Measurements from ENCODE around the gene PCDHGB7.
A peak's percentile ranks its signal among the peaks of the same experiment; 100 is the strongest.
"Not testable (repeated sequence)": the region's sequence is repeated elsewhere in the genome, so short reads cannot be mapped to it uniquely, and the experiment has no call there.

Gene PCDHGB7

DNA sequence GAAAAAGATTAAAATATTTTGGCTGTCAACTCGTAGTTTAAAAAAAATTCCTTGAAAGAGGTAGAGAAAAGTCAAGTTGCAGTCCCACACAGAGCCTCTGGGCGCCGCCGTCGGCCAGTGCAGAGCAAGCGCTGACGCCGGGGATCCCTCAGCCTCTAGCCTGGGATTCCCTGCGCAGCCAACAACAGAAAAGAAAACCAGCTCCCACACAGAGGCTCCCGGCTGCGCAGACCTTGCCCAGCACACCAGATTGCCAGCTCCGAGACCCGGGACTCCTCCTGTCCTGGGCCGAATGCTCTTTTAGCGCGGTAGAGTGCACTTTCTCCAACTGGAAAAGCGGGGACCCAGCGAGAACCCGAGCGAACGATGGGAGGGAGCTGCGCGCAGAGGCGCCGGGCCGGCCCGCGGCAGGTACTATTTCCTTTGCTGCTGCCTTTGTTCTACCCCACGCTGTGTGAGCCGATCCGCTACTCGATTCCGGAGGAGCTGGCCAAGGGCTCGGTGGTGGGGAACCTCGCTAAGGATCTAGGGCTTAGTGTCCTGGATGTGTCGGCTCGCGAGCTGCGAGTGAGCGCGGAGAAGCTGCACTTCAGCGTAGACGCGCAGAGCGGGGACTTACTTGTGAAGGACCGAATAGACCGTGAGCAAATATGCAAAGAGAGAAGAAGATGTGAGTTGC, at the start of gene PCDHGB7:
PCDHGB7 (plus strand) TSS at position 184 of the 679 bp plus-strand sequence; CDS start at position 367, 183 bp downstream.
- DNase-seq = peak; percentile 70

DNA sequence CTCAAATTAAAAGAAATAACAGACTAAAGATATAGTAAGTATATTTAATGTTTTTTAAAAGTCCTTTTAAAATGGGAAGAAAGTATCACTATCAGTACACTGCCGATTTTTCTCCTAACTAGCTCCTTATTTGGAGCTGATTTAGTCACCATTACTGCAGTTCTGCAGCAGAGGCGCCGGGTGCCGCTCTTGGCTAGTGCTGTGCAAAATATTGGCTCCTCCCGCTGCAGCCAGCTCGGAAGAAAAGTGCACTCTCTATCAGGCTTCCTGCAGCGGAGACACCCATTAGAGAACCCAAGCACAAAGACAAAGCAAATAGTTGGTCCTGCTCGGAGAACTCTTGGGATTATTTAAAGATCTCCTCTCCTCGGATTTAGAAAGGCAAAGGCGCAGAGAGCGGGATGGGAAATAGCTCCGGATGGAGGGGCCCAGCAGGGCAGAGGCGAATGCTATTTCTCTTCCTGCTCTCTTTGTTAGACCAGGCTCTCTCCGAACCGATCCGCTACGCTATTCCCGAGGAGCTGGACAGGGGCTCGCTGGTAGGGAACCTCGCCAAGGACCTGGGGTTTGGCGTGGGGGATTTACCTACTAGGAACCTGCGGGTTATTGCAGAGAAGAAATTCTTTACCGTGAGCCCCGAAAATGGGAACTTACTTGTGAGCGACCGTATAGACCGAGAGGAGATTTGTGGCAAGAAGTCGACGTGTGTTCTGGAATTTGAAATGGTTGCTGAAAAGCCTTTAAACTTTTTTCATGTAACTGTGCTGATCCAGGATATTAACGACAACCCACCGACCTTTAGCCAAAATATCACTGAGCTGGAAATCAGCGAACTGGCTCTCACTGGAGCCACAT, 47.3 kb upstream of the PCDHGB7 start, which contains the start of gene PCDHGB3:
PCDHGB3 (plus strand) TSS at position 249 of the 855 bp plus-strand sequence; CDS start at position 402, 153 bp downstream.
- DNase-seq = peak; percentile 77

DNA sequence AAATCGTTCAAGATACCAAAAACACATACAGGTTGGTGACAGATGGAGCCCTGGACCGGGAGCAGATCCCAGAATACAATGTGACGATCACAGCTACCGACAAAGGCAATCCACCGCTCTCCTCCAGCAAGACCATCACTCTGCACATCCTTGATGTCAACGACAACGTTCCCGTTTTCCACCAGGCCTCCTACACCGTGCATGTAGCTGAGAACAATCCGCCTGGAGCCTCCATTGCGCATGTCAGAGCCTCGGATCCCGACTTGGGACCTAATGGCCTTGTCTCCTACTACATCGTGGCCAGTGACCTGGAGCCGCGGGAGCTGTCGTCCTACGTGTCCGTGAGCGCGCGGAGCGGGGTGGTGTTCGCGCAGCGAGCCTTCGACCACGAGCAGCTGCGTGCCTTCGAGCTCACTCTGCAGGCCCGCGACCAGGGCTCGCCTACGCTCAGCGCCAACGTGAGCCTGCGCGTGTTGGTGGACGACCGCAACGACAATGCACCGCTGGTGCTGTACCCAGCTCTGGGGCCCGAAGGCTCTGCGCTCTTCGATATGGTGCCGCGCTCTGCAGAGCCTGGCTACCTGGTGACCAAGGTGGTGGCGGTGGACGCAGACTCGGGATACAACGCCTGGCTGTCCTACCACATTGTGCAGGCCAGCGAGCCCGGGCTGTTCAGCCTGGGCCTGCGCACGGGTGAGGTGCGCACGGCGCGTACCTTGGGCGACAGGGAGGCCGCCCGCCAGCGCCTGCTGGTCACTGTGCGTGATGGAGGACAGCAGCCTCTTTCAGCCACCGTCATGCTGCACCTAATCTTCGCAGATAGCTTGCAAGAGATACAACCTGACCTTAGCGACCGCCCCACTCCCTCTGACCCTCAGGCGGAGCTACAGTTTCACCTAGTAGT, 45.7 kb upstream of the PCDHGB7 start:
- no peak for DNase-seq

DNA sequence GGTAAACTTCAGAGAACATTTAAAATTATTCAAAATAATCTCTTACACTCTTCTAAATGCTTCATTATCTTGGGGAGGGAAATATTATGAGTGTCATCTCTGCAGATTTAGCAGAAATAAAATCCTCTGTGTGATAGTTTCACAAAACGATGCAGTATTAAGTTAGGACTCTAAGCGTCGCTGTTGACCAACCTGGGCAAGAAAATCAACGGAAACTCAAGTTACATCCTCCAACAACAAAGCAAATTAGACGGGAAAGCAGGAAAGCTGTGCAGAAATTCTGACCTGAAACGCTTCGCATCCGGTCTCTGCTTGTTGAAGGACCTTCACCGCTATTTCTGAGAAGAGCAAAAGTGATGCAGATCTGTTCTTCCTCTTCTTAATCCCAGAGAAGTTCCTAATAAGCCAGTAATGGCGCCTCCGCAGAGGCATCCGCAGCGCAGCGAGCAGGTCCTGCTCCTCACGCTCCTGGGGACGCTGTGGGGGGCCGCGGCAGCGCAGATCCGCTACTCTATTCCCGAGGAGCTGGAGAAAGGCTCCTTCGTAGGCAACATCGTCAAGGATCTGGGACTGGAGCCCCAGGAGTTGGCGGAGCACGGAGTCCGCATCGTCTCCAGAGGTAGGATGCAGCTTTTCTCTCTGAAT, 43.7 kb upstream of the PCDHGB7 start, which contains the start of gene PCDHGA6:
PCDHGA6 (plus strand) TSS at position 219 of the 645 bp plus-strand sequence; CDS start at position 412, 193 bp downstream.
- DNase-seq = peak; percentile 32

DNA sequence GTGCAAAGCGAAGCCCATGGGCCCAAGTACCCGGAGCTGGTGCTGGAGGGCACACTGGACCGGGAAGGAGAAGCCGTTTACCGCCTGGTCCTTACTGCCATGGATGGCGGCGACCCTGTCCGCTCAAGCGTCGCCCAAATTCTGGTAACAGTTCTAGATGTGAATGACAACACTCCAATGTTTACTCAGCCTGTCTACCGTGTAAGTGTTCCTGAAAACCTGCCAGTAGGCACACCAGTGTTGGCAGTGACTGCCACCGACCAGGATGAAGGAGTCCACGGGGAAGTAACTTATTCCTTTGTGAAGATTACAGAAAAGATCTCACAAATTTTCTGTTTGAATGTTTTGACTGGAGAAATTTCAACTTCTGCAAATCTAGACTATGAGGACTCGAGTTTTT, 42.9 kb upstream of the PCDHGB7 start:
- no peak for DNase-seq

DNA sequence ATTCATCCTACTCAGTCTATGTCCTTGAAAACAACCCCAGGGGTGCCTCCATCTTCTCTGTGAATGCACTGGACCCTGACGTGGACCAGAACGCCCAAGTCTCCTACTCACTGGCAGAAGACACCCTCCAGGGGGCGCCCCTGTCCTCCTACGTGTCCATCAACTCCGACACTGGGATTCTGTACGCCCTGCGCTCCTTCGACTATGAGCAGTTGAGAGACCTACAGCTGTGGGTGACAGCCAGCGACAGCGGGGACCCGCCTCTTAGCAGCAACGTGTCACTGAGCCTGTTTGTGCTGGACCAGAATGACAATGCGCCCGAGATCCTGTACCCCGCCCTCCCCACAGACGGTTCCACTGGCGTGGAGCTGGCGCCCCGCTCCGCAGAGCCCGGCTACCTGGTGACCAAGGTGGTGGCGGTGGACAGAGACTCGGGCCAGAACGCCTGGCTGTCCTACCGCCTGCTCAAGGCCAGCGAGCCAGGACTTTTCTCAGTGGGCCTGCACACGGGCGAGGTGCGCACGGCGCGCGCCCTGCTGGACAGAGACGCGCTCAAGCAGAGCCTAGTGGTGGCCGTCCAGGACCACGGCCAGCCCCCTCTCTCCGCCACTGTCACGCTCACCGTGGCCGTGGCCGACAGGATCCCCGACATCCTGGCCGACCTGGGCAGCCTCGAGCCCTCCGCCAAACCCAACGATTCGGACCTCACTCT, 41.9 kb upstream of the PCDHGB7 start:
- not testable (repeated sequence) for DNase-seq

DNA sequence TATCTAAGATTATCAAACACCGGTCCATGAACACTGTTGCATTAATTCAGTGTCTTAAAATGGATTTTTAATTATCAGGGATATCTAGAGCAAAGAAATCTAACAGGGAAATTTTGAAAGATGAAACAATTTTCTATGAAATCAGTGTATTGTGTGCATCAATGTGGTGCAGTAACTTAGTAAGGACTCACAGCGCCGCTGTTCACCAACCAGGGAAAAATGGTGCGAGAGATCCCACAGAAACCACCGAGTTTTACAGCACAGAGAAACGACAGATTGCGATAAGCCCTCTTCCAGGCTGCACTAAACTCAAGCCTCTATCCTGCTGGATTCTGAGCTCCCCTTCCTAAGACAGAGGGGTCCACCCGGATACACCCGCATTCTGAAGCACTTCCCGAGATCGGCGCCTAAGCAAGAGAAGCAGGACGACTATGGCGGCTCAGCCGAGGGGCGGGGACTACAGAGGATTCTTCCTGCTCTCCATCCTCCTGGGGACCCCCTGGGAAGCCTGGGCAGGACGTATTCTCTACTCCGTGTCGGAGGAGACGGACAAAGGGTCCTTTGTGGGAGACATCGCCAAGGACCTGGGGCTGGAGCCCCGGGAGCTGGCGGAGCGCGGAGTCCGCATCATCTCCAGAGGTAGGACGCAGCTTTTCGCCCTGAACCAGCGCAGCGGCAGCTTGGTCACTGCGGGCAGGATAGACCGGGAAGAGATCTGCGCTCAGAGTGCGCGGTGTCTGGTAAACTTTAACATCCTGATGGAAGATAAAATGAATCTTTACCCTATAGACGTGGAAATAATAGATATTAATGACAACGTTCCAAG, 34.8 kb upstream of the PCDHGB7 start, which contains the start of gene PCDHGA7:
PCDHGA7 (plus strand) TSS at position 274 of the 826 bp plus-strand sequence; CDS start at position 432, 158 bp downstream.
- peak; percentile 63 for DNase-seq

DNA sequence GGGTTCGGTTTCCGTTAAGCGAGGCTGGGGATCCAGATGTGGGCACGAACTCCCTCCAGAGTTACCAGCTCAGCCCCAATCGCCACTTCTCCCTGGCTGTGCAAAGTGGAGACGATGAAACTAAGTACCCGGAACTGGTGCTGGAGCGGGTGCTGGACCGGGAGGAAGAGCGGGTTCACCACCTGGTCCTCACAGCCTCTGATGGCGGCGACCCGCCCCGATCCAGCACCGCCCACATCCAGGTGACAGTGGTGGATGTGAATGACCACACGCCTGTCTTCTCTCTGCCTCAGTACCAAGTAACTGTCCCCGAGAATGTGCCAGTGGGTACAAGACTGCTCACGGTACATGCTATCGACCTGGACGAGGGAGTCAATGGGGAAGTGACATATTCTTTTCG, 34.1 kb upstream of the PCDHGB7 start:
- no peak for DNase-seq

DNA sequence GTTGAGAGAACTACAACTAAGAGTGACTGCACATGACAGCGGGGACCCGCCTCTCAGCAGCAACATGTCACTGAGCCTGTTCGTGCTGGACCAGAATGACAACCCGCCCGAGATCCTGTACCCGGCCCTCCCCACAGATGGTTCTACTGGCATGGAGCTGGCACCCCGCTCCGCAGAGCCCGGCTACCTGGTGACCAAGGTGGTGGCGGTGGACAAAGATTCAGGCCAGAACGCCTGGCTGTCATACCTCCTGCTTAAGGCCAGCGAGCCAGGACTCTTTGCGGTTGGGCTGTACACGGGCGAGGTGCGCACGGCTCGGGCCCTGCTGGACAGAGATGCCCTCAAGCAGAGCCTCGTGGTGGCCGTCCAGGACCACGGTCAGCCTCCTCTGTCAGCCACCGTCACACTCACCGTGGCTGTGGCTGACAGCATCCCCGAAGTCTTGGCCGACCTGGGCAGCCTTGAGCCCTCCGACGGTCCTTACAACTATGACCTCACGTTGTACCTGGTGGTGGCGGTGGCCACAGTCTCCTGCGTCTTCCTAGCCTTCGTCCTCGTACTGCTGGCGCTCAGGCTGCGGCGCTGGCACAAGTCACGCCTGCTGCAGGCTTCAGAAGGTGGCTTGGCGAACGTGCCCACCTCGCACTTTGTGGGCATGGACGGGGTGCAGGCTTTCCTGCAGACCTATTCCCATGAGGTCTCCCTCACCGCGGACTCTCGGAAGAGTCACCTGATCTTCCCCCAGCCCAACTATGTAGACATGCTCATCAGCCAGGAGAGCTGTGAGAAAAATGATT, 32.8 kb upstream of the PCDHGB7 start:
- DNase-seq = no peak

DNA sequence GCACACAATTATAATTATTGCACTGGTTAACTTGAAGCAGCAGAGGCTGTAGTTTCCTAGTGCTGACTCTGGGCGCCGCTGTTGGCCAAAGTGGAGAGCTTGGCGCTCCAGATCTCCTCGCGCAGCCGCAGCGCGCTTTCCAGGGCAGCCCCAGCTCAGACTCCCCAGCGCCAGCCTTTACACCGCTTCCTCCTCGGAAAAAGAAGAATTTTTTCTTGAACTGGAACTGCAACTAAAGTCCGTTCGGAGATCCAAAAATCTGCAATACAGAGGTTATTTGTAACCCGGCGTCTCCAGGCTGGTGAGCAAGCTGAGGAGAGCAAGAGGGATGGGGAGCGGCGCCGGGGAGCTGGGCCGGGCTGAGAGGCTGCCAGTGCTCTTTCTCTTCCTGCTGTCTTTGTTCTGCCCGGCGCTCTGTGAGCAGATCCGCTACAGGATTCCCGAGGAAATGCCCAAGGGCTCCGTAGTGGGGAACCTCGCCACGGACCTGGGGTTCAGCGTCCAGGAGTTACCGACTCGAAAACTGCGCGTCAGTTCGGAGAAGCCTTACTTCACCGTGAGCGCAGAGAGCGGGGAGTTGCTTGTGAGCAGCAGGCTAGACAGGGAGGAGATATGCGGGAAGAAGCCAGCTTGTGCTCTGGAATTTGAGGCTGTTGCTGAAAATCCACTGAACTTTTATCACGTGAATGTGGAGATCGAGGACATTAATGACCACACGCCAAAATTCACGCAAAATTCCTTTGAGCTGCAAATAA, 29.7 kb upstream of the PCDHGB7 start, which contains the start of gene PCDHGB4:
PCDHGB4 (plus strand) TSS at position 142 of the 755 bp plus-strand sequence; CDS start at position 329, 187 bp downstream.
- DNase-seq = not testable (repeated sequence)

DNA sequence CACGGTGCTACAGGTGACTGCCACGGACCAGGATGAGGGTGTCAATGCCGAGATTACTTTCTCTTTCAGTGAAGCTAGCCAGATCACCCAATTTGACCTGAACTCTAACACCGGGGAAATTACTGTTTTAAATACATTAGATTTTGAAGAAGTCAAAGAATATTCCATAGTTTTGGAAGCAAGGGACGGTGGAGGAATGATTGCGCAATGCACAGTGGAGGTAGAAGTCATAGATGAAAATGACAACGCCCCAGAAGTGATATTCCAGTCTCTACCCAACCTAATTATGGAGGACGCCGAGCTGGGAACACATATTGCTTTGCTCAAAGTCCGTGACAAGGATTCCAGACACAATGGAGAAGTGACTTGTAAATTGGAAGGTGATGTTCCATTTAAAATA, 28.8 kb upstream of the PCDHGB7 start:
- DNase-seq = no peak

DNA sequence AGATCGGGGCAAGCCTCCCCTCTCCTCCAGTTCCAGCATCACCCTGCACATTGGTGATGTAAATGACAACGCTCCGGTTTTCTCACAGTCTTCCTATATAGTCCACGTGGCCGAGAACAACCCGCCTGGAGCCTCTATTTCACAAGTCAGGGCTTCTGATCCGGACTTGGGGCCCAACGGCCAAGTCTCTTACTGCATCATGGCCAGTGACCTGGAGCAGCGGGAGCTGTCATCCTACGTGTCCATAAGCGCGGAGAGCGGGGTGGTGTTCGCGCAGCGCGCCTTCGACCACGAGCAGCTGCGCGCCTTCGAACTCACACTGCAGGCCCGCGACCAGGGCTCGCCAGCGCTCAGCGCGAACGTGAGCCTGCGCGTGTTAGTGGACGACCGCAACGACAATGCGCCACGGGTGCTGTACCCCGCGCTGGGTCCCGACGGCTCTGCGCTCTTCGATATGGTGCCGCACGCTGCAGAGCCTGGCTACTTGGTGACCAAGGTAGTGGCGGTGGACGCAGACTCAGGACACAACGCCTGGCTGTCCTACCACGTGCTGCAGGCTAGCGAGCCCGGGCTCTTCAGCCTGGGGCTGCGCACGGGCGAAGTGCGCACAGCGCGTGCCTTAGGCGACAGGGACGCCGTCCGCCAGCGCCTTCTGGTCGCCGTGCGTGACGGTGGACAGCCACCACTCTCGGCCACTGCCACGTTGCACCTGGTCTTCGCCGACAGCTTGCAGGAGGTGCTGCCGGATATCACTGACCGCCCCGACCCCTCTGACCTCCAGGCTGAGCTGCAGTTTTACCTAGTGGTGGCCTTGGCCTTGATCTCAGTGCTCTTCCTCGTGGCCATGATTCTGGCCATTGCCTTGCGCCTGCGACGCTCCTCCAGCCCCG, 28.1 kb upstream of the PCDHGB7 start:
- no peak for DNase-seq

DNA sequence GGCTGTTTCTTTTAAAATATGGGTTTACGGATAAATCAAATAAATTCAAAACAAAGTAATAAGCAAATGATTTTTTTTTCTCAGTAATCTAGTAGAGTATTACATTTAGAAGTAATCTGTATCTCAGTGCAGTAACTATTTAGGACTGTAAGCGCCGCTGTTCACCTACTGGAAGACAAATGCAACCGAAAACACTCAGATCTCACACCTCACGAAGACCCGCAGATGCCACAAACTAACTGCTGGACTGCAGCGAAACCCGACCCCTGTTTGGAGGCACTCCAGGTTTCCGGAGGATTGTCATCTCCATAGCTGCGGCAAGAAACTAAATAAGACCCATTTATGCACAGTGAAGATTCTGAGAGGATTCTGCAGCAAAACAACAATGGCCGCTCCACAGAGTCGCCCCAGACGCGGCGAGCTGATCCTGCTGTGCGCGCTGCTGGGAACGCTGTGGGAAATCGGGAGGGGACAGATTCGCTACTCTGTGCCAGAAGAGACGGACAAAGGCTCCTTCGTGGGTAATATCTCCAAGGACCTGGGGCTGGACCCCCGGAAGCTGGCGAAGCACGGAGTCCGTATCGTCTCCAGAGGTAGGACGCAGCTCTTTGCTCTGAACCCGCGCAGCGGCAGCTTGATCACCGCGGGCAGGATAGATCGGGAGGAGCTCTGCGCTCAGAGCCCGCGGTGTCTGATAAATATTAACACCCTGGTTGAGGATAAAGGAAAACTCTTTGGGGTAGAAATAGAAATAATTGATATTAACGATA, 24.9 kb upstream of the PCDHGB7 start, which contains the start of gene PCDHGA8:
PCDHGA8 (plus strand) TSS at position 205 of the 770 bp plus-strand sequence; CDS start at position 386, 181 bp downstream.
- DNase-seq = no peak

DNA sequence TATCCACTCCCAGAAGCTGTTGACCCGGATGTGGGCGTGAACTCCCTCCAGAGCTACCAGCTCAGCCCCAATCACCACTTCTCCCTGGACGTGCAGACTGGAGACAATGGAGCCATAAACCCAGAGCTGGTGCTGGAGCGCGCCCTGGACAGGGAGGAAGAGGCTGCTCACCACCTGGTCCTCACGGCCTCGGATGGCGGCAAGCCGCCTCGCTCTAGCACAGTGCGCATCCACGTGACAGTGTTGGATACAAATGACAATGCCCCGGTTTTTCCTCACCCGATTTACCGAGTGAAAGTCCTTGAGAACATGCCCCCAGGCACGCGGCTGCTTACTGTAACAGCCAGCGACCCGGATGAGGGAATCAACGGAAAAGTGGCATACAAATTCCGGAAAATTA, 24.2 kb upstream of the PCDHGB7 start:
- DNase-seq = no peak

DNA sequence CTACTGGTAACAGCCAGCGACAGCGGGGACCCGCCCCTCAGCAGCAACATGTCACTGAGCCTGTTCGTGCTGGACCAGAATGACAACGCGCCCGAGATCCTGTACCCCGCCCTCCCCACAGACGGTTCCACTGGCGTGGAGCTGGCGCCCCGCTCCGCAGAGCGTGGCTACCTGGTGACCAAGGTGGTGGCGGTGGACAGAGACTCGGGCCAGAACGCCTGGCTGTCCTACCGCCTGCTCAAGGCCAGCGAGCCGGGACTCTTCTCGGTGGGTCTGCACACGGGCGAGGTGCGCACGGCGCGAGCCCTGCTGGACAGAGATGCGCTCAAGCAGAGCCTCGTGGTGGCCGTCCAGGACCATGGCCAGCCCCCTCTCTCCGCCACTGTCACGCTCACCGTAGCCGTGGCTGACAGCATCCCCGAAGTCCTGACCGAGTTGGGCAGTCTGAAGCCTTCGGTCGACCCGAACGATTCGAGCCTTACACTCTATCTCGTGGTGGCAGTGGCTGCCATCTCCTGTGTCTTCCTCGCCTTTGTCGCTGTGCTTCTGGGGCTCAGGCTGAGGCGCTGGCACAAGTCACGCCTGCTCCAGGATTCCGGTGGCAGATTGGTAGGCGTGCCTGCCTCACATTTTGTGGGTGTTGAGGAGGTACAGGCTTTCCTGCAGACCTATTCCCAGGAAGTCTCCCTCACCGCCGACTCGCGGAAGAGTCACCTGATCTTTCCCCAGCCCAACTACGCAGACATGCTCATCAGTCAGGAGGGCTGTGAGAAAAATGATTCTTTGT, 22.9 kb upstream of the PCDHGB7 start:
- DNase-seq = not testable (repeated sequence)

All from HCEC 1CT (cell line).